ENCODE data around the gene RPL36.
"Not testable (repeated sequence)": the region's sequence is repeated elsewhere in the genome, so short reads cannot be mapped to it uniquely, and the experiment has no call there.

Gene RPL36

GRCh38 chr19:5698635-5699422 lies 8.7 kb downstream of the RPL36 start:
- DNase-seq (ENCODE audit: low spot score in 2 of 2), result no peak
- Histone ChIP-seq H3K27me3 (ENCODE audit: low read depth) (no peaks in the 10 kb centered on the region), H3K36me3 (replicated peaks) (peaks cover 79% of the 10 kb centered on the region), H3K4me3 (no peak overlapping the region), H3K9me3 (no peaks in the 10 kb centered on the region), H3K4me1 (no peaks in the 10 kb centered on the region)
- in situ Hi-C loops (cut with MboI; ENCODE audit: low sequenced_read_pairs), result no loop called here

- H3K36me3 ChIP-seq (replicated peaks), result peaks cover 79% of the 10 kb centered on the region
- no peaks in the 10 kb centered on the region for H3K9me3 ChIP-seq
- no peaks in the 10 kb centered on the region for H3K4me1 ChIP-seq
- no peak for DNase-seq (ENCODE audit: low spot score in 2 of 2)
- H3K27me3 ChIP-seq (ENCODE audit: low read depth), result no peaks in the 10 kb centered on the region
- in situ Hi-C loops (cut with MboI; ENCODE audit: low sequenced_read_pairs), result no loop called here
- H3K4me3 ChIP-seq, result no peak overlapping the region
Observed at GRCh38 chr19:5700455-5701092, 10.5 kb downstream of the RPL36 start.

- peaks cover 79% of the 10 kb centered on the region for H3K36me3 ChIP-seq (replicated peaks)
- H3K4me3 ChIP-seq; DNase-seq (ENCODE audit: low spot score in 2 of 2); in situ Hi-C loops (cut with MboI; ENCODE audit: low sequenced_read_pairs); H3K9me3 ChIP-seq; H3K27me3 ChIP-seq (ENCODE audit: low read depth); H3K4me1 ChIP-seq: not testable (repeated sequence)
Observed at GRCh38 chr19:5702053-5702410, 11.9 kb downstream of the RPL36 start.

GRCh38 chr19:5703819-5704818 lies 14.0 kb downstream of the RPL36 start:
- Histone ChIP-seq H3K9me3 (no peaks in the 10 kb centered on the region), H3K36me3 (replicated peaks) (peaks cover 84% of the 10 kb centered on the region), H3K4me3 (no peak overlapping the region), H3K4me1 (no peaks in the 10 kb centered on the region), H3K27me3 (ENCODE audit: low read depth) (no peaks in the 10 kb centered on the region)
- in situ Hi-C loops (cut with MboI; ENCODE audit: low sequenced_read_pairs), result no loop called here
- DNase-seq (ENCODE audit: low spot score in 2 of 2), result no peak

- in situ Hi-C loops (cut with MboI; ENCODE audit: low sequenced_read_pairs), result no loop called here
- Histone ChIP-seq H3K36me3 (replicated peaks) (peaks cover 80% of the 10 kb centered on the region), H3K27me3 (ENCODE audit: low read depth) (no peaks in the 10 kb centered on the region), H3K4me3 (no peak overlapping the region), H3K9me3 (no peaks in the 10 kb centered on the region), H3K4me1 (no peaks in the 10 kb centered on the region)
- DNase-seq (ENCODE audit: low spot score in 2 of 2), result no peak
Observed at GRCh38 chr19:5705552-5705951, 15.5 kb downstream of the RPL36 start.

- H3K4me3 ChIP-seq, result no peak overlapping the region
- peaks cover 87% of the 10 kb centered on the region for H3K36me3 ChIP-seq (replicated peaks)
- DNase-seq (ENCODE audit: low spot score in 2 of 2), result no peak
- no peaks in the 10 kb centered on the region for H3K4me1 ChIP-seq
- no peaks in the 10 kb centered on the region for H3K9me3 ChIP-seq
- in situ Hi-C loops (cut with MboI; ENCODE audit: low sequenced_read_pairs), result no loop called here
- H3K27me3 ChIP-seq (ENCODE audit: low read depth), result no peaks in the 10 kb centered on the region
Observed at GRCh38 chr19:5706876-5707573, 16.9 kb downstream of the RPL36 start.

- Histone ChIP-seq H3K36me3 (replicated peaks) (peaks cover 92% of the 10 kb centered on the region), H3K4me3 (no peak overlapping the region), H3K9me3 (no peaks in the 10 kb centered on the region), H3K27me3 (ENCODE audit: low read depth) (no peaks in the 10 kb centered on the region), H3K4me1 (no peaks in the 10 kb centered on the region)
- DNase-seq (ENCODE audit: low spot score in 2 of 2), result no peak
- in situ Hi-C loops (cut with MboI; ENCODE audit: low sequenced_read_pairs), result no loop called here
Observed at GRCh38 chr19:5707576-5708575, 17.8 kb downstream of the RPL36 start.

GRCh38 chr19:5711025-5711424 lies 20.9 kb downstream of the RPL36 start:
- DNase-seq (ENCODE audit: low spot score in 2 of 2), result no peak
- Histone ChIP-seq H3K9me3 (no peaks in the 10 kb centered on the region), H3K36me3 (replicated peaks) (peaks cover 80% of the 10 kb centered on the region), H3K4me1 (peaks cover 3% of the 10 kb centered on the region; the same call in 1 of the 2 replicates), H3K4me3 (no peak overlapping the region), H3K27me3 (ENCODE audit: low read depth) (no peaks in the 10 kb centered on the region)
- in situ Hi-C loops (cut with MboI; ENCODE audit: low sequenced_read_pairs), result no loop called here

- Histone ChIP-seq H3K4me3 (no peak overlapping the region), H3K36me3 (replicated peaks) (peaks cover 76% of the 10 kb centered on the region), H3K27me3 (ENCODE audit: low read depth) (no peaks in the 10 kb centered on the region), H3K9me3 (no peaks in the 10 kb centered on the region), H3K4me1 (peaks cover 8% of the 10 kb centered on the region)
- no peak for DNase-seq (ENCODE audit: low spot score in 2 of 2)
- in situ Hi-C loops (cut with MboI; ENCODE audit: low sequenced_read_pairs), result no loop called here
Observed at GRCh38 chr19:5711713-5712161, 21.6 kb downstream of the RPL36 start.

- in situ Hi-C loops (cut with MboI; ENCODE audit: low sequenced_read_pairs), result no loop called here
- Histone ChIP-seq H3K27me3 (ENCODE audit: low read depth) (no peaks in the 10 kb centered on the region), H3K36me3 (replicated peaks) (peaks cover 72% of the 10 kb centered on the region), H3K4me1 (peaks cover 17% of the 10 kb centered on the region), H3K4me3 (no peak overlapping the region), H3K9me3 (no peaks in the 10 kb centered on the region)
- DNase-seq (ENCODE audit: low spot score in 2 of 2), result no peak
Observed at GRCh38 chr19:5713228-5713627, 23.1 kb downstream of the RPL36 start.

- in situ Hi-C loops (cut with MboI; ENCODE audit: low sequenced_read_pairs), result no loop called here
- peaks cover 61% of the 10 kb centered on the region for H3K36me3 ChIP-seq (replicated peaks)
- DNase-seq (ENCODE audit: low spot score in 2 of 2), result no peak
- H3K4me3 ChIP-seq, result no peak overlapping the region
- H3K4me1 ChIP-seq, result peaks cover 17% of the 10 kb centered on the region
- H3K27me3 ChIP-seq (ENCODE audit: low read depth), result no peaks in the 10 kb centered on the region
- no peaks in the 10 kb centered on the region for H3K9me3 ChIP-seq
Observed at GRCh38 chr19:5714816-5715215, 24.7 kb downstream of the RPL36 start.

GRCh38 chr19:5717215-5717935 lies 27.3 kb downstream of the RPL36 start:
- Histone ChIP-seq H3K36me3 (replicated peaks) (peaks cover 37% of the 10 kb centered on the region), H3K4me1 (peaks cover 19% of the 10 kb centered on the region), H3K9me3 (no peaks in the 10 kb centered on the region), H3K4me3 (0 out of 2 replicates have a peak overlapping the region, but pooled peaks have one; percentile 3), H3K27me3 (ENCODE audit: low read depth) (no peaks in the 10 kb centered on the region)
- DNase-seq (ENCODE audit: low spot score in 2 of 2), result no peak
- in situ Hi-C loops (cut with MboI; ENCODE audit: low sequenced_read_pairs), result no loop called here

Data from HAP-1 (cell line).